DOHH2 (cell line): ENCODE results near the gene SPART.

Experiments used
- EZH2phosphoT487 ChIP-seq: fragments of 200-600 bp; sonication (generic); IDR thresholded peaks from 2 replicates; pipeline ENCODE4 v1.6.1; 2017; ENCODE audit warnings: borderline replicate concordance, mild to moderate bottlenecking, antibody characterized with exemption, low read length, moderate library complexity, mixed read lengths
- TF ChIP-seq, protein P1 (sequence below): fragments of 200-600 bp; sonication (generic); IDR thresholded peaks from one replicate; pipeline ENCODE4 v1.5.1; 2014; ENCODE audit warnings: antibody characterized with exemption, mild to moderate bottlenecking, low read depth, low read length; ENCODE audit not compliant: poor library complexity, severe bottlenecking

DNA sequence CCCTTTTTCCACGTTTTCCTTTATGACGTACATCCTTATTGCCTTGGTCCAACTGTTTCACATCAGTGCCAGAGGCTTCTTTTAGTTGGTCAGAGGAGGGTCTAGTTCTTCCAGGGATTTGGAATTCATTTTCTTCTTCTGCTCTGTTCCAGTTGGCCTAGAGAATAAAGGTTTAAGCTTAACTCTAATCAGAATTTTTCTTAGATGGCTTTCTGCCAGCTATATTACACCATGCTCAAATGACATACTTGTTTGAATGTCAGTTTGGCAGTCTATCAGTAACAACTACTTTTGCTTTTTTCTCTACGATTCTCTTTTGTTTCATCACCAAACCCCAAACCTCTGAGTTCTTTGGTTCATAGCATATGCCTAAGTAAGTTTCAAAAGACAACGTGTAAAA lies 16.8 kb downstream of the SPART start:
- TF ChIP-seq, protein P1, sequence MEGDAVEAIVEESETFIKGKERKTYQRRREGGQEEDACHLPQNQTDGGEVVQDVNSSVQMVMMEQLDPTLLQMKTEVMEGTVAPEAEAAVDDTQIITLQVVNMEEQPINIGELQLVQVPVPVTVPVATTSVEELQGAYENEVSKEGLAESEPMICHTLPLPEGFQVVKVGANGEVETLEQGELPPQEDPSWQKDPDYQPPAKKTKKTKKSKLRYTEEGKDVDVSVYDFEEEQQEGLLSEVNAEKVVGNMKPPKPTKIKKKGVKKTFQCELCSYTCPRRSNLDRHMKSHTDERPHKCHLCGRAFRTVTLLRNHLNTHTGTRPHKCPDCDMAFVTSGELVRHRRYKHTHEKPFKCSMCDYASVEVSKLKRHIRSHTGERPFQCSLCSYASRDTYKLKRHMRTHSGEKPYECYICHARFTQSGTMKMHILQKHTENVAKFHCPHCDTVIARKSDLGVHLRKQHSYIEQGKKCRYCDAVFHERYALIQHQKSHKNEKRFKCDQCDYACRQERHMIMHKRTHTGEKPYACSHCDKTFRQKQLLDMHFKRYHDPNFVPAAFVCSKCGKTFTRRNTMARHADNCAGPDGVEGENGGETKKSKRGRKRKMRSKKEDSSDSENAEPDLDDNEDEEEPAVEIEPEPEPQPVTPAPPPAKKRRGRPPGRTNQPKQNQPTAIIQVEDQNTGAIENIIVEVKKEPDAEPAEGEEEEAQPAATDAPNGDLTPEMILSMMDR: no peak
- no peak for TF ChIP-seq EZH2phosphoT487
